MG63 (cell line): ENCODE results near the gene MYO10. TPM values are rescaled to one million over a fixed set of nuclear protein-coding genes. Genes with fewer than 3 reads are reported as not detected.
A peak's percentile ranks its signal among the peaks of the same experiment; 100 is the strongest.

Source experiments
- DNase-seq: peaks from one replicate; pipeline ENCODE4 v3.0.0-alpha.2; 2020
- H3K27me3 ChIP-seq: fragments of 250-450 bp; sonication (Bioruptor Pico); 2 replicates; pipeline ENCODE4 v1.5.1; 2020; ENCODE audit warnings: mild to moderate bottlenecking, moderate library complexity
- H3K36me3 ChIP-seq: fragments of 250-450 bp; sonication (Bioruptor Pico); 2 replicates; pipeline ENCODE4 v1.5.1; 2020; ENCODE audit warnings: mild to moderate bottlenecking, moderate library complexity
- H3K4me3 ChIP-seq: fragments of 250-450 bp; sonication (Bioruptor Pico); 2 replicates; pipeline ENCODE4 v1.5.1; 2020; ENCODE audit warnings: mild to moderate bottlenecking, moderate library complexity
- H3K9me3 ChIP-seq: fragments of 250-450 bp; sonication (Bioruptor Pico); 2 replicates; pipeline ENCODE4 v1.5.1; 2020; ENCODE audit warnings: mild to moderate bottlenecking, moderate library complexity
- total RNA-seq: library from RNA; depleted of rRNA; stranded (reverse); fragments of >200 nt; shearing (Covaris generic); gene quantifications from 2 replicates; pipeline ENCODE4 v1.2.3, GENCODE V29; 2014; ENCODE audit warnings: low replicate concordance

MYO10 gene
- total RNA-seq, 1 experiment from 2014 or later, result 55.0 TPM

DNA sequence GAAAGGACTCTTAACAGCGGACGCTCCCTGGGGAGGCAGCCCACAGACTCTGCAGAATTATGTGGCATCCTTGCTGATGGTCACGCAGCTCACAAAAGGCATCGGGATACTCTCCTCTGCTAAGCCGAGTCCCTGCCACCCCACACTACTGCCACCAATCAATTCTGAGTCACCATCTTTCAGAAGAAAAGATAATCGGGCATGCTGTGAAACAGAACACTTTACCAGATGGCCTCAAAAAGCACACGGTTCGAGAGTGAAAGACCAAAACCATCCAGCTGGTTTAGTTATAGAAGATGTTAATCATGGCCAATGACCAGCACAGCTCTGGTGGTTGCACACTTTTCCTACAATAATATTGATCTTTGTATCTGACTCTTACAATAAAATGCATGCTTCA is 136.3 kb downstream of the MYO10 start:
- H3K27me3 ChIP-seq, result no peaks in the 10 kb centered on the region
- no peak for DNase-seq

DNA sequence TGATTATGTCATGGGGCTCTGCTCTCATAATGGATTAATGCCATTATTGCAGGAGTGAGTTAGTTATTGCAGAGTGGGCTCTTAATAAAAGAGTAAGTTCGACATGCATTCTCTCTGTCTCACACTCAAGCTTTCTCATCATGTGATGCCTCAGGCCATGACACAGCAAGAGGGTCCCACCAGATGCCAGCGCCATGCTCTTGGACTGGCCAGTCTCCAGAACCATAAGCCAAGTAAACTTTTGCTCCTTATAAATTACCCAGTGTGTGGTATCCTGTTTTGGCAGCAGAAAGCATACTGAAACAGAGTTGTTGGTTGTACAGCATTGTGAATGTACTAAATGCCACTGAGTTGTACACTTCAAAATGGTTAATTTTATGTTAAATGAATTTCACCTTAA is 138.1 kb downstream of the MYO10 start:
- H3K36me3 ChIP-seq, result peaks cover 35% of the 10 kb centered on the region
- no peaks in the 10 kb centered on the region for H3K27me3 ChIP-seq
- H3K9me3 ChIP-seq, result no peaks in the 10 kb centered on the region
- H3K4me3 ChIP-seq, result no peak overlapping the region
- peak; percentile 74 for DNase-seq

More for the DNA sequence above, 136.3 kb downstream of the MYO10 start:
- Histone ChIP-seq H3K9me3 (no peaks in the 10 kb centered on the region), H3K36me3 (peaks cover 19% of the 10 kb centered on the region), H3K4me3 (no peak overlapping the region)

DNA sequence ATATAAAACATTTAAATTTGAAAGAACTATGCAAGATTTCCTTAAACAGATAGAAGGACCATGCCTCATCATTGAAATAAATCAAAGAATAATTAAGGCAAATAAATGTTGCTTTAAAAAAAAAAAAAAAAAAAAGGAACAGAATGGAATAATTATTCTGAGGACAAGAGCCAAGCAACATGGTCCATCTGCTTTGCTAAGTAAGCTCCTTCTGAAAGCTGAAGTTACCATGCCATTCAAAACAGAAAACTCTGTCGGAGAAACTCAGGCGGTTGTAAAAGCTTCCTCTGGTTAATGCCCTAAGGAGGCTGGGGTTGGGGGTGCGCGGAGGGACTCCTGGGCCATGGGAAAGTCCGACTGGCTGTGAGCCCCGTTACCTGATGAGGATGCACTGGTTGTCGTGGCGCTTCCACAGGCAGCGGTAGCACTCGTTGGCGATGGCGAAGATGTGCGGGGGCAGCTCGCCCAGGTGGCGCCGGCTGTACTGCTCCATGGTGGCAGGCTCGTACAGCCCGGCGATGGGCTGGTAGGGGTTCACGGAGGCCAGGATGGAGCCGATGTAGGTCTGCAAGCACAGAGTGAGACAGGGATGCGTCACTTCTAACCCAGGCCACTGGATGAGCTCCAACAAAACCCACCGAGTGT is 141.7 kb downstream of the MYO10 start:
- DNase-seq, result no peak
- no peaks in the 10 kb centered on the region for H3K9me3 ChIP-seq

DNA sequence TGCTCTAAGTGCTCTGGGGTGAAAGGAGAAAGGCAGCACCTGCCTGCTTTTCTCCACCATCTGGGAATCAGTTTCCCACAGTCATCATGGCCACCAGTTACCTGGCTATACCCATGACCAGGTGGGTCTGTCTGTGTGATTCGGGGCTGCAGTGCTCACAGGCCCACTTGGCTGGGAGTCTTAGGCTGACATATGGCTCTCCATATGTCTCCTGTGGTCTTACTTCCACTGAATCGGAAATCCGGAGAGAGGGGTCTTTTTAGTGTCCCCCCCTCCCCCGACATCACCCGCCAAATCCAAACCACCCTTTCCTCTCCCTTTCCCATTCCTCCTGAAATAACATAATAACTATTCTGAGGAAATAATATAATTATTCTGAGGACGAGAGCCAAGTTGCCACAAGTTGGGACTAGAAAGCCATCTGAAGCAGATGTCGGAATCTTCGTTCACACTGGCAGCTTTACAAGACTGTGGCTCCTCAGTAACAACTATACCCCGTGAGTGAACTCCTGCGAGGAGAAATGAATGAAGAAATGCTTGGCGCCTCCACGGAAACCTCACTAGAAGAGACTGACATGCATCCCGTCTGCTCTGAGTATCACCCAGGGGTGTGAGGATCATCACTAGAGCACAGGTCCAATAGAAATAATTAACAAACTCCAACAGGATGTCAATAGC is 143.4 kb downstream of the MYO10 start:
- H3K4me3 ChIP-seq, result no peak overlapping the region
- H3K9me3 ChIP-seq, result no peaks in the 10 kb centered on the region
- DNase-seq, result no peak
- H3K27me3 ChIP-seq, result no peaks in the 10 kb centered on the region
- H3K36me3 ChIP-seq, result peaks cover 56% of the 10 kb centered on the region

More for the DNA sequence above, 141.7 kb downstream of the MYO10 start:
- H3K36me3 ChIP-seq, result peaks cover 41% of the 10 kb centered on the region
- no peaks in the 10 kb centered on the region for H3K27me3 ChIP-seq
- H3K4me3 ChIP-seq, result no peak overlapping the region

DNA sequence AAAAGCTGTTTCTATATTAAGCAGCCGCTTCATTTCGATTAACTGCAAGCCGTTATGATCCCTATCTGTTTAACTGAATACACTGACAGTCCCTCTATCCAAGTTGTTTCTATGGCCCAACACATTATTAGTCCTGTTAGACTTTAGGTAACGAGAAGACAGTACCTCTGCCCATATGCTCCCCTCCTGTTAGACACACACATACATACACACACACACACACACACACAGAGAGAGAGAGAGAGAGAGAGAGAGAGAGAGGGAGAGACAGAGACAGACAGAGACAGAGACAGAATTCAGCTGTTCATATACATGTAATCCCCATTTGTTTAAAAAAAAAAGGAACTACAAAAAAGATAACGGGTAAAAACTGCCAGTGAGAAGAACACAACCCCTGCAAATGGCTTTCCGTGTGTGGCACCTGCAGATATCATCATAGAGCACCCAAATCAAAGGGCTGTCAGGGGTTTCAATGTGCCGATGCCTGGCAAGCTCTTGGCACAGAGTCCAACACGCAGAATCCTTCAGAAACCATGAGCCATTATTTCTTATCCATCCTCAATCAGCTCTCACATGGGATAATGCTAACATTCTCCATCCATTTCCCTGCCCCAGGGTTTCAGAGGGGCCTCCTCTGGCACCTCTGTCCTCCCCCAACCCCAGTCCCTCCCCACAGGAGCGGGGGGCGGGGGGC is 144.0 kb downstream of the MYO10 start:
- Histone ChIP-seq H3K4me3 (no peak overlapping the region), H3K9me3 (no peaks in the 10 kb centered on the region), H3K36me3 (peaks cover 53% of the 10 kb centered on the region), H3K27me3 (no peaks in the 10 kb centered on the region)
- no peak for DNase-seq

DNA sequence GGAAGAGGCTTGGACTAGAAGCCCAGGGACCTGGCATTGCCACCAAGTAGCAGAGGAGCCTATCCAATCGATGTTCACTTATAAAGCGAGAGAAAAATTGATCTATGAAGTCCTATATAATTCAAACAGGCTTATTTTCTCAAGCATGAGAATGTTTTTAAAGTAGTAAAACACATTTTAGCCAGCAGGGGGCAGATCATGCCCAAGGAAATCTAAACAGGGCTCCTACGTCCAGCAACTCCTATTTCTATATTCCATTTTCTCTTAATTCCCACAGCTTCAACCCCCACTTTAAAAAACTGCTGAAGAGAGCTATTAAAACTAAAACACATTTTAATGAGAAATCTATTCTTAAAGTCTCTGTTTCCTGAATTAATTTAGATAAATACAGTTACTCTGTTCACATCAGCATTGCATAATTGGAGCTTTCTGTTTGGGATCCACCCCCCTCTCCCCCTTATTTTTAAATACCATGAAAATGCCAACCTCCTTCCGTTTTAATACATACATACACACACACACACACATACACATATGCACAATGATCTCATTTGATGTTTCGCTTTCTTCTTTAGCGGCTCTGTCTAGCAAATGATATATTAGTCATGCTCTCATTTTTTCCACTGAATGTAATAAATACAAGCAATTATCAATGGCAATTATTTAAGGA is 144.9 kb downstream of the MYO10 start:
- Histone ChIP-seq H3K4me3 (no peak overlapping the region), H3K27me3 (no peaks in the 10 kb centered on the region), H3K9me3 (no peaks in the 10 kb centered on the region), H3K36me3 (peaks cover 57% of the 10 kb centered on the region)
- DNase-seq, result no peak

DNA sequence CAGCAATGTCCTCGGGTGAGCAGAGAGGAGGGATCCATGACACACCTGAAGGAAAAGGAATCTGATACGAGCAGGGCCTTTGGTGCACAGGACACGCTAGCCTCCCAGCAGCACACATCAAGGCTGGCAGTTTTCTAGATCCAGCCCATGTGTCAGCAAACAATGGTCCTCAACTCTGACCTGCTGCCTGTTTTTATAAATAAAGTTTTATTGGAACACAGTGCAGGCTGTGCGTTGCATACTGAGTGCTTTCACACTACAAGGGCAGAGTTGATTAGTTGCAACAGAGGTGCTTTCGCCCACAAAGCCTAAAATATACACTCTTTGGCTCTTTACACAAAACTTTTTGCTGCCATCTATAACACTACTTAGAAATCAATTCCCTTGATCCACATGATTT is 147.1 kb downstream of the MYO10 start:
- Histone ChIP-seq H3K27me3 (no peaks in the 10 kb centered on the region), H3K4me3 (no peak overlapping the region), H3K36me3 (peaks cover 57% of the 10 kb centered on the region), H3K9me3 (no peaks in the 10 kb centered on the region)
- DNase-seq, result no peak

DNA sequence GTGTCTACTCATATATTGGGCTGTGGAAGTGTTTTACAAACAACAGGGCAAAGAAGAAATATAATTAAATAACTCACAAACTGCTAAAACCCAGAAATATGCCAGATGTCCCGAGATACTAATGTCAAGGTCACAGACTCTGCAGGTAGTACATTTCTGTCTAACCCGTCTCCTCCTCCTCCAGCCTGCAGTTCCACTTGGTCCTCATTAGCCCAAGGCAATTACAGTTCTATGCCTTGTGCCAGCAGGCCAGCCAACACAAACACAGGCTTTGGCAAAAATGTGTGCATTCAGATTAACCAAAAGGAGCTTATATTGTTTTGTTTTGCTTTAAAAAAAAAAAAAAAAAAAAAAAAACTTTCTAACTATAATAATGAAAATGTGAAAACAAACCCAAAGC is 148.8 kb downstream of the MYO10 start:
- H3K36me3 ChIP-seq, result peaks cover 58% of the 10 kb centered on the region

DNA sequence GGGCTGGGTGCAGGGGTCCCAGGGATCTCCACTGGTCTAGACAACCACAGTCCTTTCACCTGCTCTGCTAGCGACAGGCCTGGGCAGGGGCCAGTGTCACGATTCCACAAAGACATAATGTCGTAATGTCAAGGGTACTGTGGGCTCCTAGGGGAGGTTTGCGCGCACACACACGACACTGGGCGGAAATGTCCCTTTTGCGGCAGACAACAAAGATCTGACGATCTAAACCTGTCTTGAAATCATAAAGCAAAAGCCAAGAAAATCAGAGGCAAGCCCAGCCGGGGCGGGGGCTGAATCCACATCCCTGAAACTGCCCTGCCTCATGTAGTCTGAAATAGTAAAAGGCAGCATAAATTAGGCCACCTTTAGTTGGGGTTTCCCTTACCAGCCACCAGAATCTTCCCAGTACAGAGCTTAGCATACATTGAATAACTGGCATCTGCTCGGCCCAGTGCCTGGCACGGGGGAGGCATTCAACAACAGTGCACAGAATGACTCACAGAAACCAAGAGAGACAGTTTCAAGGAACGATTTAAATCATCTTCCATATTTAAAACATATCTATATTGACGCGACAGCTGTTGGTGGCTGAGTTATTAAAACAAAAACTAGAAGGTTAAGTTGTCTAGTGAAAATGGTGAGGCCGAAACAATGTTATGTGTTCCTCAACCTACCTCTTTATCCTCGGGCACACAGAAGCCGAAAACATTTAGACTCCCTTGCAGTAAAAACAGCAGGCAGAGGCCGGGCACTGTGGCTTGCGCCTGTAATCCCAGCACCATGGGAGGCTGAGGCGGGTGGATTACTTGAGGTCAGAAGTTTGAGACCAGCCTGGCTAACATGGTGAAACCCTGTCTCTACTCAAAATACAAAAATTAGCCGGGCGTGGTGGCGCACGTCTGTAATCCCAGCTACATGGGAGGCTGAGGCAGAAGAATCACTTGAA is 151.0 kb downstream of the MYO10 start:
- DNase-seq, result peak; percentile 89
- no peaks in the 10 kb centered on the region for H3K9me3 ChIP-seq
- peak overlapping the region; percentile 9 for H3K4me3 ChIP-seq
- no peaks in the 10 kb centered on the region for H3K27me3 ChIP-seq
- H3K36me3 ChIP-seq, result peaks cover 74% of the 10 kb centered on the region

More for the DNA sequence above, 148.8 kb downstream of the MYO10 start:
- no peaks in the 10 kb centered on the region for H3K27me3 ChIP-seq
- H3K4me3 ChIP-seq, result no peak overlapping the region
- DNase-seq, result peak; percentile 51
- H3K9me3 ChIP-seq, result no peaks in the 10 kb centered on the region

DNA sequence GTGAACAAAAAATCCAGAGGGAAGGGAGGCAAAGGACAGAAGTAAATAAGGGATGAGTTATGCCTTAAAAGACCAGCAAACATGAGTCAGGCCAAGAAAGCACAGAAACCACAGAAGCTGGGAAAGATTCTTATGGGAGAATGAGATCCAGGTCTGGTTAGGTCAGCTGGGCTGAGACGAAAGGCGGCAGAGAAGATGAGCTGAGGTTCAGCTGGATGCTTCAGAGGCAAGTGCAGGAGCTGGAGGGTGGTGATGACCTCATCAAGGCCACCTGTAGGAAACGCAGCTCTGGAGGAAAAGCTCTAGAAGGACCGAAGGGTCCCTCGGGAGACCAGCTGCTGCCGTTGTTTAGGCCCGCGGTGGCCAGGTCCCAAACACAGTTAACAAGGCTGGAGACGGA is 152.0 kb downstream of the MYO10 start:
- no peak overlapping the region for H3K4me3 ChIP-seq
- peaks cover 74% of the 10 kb centered on the region for H3K36me3 ChIP-seq
- H3K27me3 ChIP-seq, result no peaks in the 10 kb centered on the region
- DNase-seq, result peak; percentile 81
- H3K9me3 ChIP-seq, result no peaks in the 10 kb centered on the region

DNA sequence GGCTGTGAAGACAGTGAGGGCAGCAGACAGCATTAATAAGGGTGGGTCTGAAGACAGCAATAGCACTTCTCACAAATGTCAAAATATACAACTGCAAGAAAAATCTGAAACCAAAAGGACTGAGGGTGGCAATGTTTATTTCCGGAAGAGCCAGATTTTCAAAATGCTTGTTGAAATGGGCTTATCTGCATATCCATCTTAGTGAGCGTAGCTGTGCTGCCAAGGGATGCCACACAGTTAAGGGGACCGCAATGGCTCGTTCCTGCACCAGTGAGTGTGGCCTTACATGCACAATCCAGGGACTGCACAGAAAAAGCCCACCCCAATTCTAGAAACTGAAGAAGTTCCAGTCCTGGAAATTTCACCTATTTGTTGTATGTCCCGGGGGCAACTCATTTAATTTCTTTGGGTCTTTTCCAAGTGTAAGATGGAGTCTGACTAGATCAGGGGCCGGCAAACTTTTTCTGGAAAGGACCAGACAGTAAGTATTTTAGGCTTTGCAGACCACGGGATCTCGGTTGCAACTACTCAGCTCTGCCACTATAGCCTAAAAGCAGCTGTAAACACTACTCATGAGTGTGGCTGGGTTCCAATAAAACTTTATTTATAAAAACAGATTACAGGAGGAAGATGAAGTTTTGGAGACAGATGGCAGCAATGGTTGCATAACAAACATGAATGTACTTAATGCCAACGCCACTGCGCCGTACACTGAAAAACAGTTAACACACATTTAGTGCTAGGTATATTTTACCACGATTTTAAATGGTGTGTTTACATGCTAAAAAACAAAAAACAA is 154.1 kb downstream of the MYO10 start:
- Histone ChIP-seq H3K27me3 (no peaks in the 10 kb centered on the region), H3K9me3 (no peaks in the 10 kb centered on the region), H3K36me3 (peaks cover 78% of the 10 kb centered on the region), H3K4me3 (no peak overlapping the region)
- DNase-seq, result no peak

DNA sequence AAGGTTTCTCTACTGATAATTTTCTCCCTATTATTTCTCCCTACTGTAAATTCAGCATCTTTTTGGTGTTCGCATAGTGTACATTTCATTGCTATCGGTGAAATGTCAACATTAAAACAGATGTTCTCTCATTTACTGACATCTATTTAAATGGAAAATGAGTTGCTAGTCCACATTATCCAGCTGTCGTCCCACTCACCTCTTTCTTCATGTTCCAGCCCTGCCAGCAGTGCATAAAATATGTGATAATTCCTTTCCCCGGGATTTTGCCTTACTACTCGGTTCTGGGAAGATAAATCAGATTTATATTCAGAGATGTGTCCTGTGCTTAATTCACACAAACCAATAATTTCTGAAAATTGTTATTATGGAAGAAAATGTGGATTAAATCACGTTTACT is 155.8 kb downstream of the MYO10 start:
- Histone ChIP-seq H3K27me3 (no peaks in the 10 kb centered on the region), H3K4me3 (no peak overlapping the region), H3K36me3 (peaks cover 82% of the 10 kb centered on the region), H3K9me3 (no peaks in the 10 kb centered on the region)
- no peak for DNase-seq

DNA sequence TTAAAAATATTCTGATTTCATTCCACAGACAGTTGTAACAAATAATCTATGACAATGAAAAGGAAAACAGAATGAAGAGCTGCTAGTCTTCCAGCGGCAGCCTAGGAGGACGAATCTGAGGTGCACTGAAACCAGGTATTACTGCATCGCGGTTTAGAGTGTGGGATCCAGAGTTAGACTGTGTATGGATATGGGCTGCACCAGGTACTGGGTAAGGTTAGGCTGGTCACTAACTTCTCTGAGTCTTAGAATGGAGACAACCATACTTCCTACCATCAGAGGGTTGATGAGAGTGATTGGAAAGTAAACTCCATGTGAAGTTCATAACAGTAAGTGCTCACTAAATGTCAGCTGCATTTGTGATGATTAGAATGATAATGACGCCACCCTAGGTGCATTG is 158.7 kb downstream of the MYO10 start:
- Histone ChIP-seq H3K4me3 (no peak overlapping the region), H3K36me3 (peaks cover 80% of the 10 kb centered on the region), H3K27me3 (no peaks in the 10 kb centered on the region), H3K9me3 (no peaks in the 10 kb centered on the region)
- no peak for DNase-seq

DNA sequence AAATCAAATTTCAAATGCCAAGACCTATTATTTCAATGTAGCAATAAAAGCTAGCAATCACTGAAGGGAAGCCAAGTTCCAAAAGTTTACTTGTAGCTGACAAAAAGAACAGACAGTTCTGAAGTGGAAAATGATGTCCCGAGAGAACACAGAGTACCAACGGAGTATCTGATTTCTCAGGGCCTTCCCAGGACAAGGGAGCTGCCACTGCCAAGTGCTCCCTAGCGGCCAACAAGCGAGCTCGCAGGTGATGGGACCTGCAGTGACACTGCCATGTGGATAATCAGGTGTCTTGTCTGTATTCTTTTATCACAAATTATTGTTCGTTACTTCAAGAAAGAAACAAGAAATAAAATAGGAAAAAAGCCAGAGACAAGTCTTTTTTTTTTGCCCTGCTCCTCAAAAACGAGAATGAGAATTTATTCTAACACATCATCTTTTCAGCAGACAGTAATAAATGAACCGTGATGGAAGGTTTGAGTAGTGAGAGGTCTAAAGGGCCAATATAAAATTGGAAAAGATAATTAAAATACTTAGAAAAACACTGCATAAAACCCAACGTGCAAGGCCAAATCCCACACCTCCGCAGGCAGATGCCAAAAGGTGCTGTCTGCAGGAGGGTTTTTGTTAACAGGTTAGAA is 159.4 kb downstream of the MYO10 start:
- DNase-seq, result no peak

DNA sequence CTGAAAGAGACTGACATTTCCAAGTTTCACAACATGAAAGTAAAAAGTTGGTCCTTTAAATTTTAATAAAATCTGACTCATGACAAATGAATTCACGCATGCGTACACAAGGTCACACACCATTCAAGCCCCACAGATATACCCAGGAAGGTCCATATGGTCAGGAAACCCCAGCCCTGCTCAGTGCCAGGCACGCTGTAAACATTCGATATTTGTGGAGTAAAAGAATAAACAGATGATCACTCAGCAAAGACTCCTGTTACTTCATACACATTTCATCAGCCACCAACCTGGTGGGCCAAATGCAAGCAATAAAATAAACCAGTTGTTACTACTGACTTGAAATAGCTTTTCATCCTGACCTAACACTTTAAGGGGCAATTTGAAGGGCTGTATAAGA is 161.3 kb downstream of the MYO10 start:
- peak; percentile 82 for DNase-seq

More for the DNA sequence above, 159.4 kb downstream of the MYO10 start:
- Histone ChIP-seq H3K4me3 (no peak overlapping the region), H3K9me3 (no peaks in the 10 kb centered on the region), H3K27me3 (no peaks in the 10 kb centered on the region), H3K36me3 (peaks cover 80% of the 10 kb centered on the region)

More for the DNA sequence above, 161.3 kb downstream of the MYO10 start:
- no peaks in the 10 kb centered on the region for H3K27me3 ChIP-seq
- no peaks in the 10 kb centered on the region for H3K9me3 ChIP-seq
- H3K36me3 ChIP-seq, result peaks cover 77% of the 10 kb centered on the region
- no peak overlapping the region for H3K4me3 ChIP-seq
